Iris pigment epithelial cell (primary cell): Measurements from ENCODE around the gene FYCO1.

Experiments
- DNase-seq: peaks from one replicate; pipeline ENCODE4 v3.0.0-alpha.2; 2011; ENCODE audit warnings: low read depth

FYCO1 gene

DNA sequence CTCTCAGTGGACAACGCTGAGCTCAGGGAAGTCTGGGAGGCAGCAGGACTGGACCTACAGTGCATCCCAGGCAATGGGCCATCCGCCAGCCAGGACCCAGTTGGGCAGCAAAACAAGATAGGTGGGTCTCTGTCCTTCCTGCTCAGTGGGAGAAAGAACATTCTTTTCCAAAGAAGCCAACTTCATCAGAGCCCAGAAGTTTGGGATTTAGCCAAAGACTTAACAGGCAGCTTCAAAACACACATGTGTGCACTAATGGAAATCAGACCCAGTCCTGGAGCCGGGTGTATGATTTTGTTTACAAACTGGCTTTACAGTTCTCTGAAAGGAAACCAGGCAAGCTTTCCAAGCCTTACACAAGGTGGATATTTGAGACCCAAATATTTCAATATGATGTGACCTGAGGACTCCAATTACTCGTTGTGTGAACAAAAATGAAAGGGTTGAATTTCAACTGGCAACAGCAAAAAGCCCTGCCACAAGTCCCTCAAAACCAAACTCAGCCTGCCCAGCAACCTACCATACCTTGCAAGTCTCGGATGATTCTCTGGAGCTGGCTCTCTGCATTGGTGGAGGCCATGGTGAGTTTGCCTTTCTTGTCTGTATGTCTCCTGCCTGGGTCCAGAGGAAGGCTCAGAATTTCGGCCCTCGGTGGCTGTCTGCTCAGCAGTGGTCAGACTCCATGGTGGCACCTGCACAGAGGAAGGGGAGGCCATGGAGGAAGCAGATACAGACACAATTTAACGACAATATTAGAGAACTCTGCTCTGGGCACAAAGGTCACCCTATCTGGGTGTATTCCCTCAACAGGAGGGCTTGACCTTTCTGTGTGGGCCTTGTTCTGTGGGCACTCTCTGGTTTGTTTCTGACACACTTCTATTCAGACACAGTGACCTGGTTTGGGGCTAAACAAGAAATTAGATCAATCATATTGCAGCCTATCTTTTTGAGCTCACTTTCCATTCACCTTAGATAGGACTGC, 11.0 kb downstream of the FYCO1 start:
- peak; percentile 75 for DNase-seq

DNA sequence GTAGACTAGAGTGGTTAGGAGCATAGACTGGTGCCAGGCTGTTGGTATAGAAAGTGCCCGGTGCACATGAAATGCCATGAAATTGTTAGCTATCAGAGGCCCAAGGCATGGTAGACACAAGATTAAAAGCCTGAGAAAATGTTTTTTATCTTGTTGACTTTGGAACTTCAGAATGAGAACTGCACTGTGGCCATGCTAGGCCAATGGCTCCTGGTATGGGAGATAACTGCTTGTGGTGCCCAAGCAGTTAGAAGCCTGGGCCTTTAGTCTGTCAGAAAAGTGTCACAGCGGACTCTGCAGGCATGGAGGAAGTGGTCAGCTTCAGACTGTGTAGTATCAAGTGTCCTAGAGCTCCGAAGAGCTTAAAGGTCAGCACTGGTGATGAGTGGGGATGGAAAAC, 11.9 kb downstream of the FYCO1 start:
- no peak for DNase-seq

- peak; percentile 78 for DNase-seq
These were observed 14.1 kb downstream of the FYCO1 start for GRCh38 chr3:45981346-45982074.

DNA sequence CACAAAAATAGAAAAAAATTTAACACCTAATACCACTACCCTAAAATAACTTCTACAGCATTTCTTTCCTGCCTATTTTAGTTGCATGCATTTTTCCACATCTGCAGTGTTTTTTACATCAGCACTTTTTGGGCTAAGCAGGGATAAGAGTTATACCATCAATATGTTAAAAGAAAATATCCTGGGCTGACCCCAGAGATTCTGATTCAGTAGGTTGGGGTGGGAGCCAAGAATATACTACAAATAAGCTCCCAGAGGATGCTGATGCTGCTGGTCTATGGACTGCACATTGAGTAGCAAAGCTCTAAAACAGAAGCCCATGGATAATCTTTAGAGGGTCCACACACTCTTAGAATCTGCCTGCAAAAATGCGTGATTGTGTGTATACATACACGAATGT, 14.8 kb downstream of the FYCO1 start:
- peak; percentile 21 for DNase-seq

DNA sequence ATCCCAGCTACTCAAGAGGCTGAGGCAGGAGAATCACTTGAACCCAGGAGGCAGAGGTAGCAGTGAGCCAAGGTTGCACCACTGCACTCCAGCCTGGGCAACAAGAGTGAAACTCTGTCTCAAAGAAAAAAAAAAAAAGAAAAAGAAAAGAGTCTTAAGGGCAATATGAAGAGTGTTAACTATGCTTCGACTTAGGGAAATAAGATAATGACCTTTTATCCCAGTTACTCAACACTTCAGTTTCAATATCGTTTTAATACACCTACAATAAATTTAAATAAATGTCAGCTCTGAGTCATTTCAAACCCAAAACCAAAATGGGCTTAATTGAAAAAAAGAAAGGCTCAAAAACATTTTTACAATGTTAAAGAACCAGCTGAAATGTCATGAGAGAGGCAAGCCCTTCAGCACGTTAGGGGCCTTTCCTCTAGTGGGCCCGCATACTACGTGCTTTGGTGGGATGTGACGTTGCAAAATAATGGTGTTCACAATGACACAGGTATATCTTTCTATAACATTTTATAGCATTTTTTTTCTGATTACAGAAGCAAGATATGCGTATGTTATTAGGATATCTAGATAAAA, 15.3 kb downstream of the FYCO1 start:
- no peak for DNase-seq

GRCh38 chr3:45979378-45979777, 16.2 kb downstream of the FYCO1 start:
- DNase-seq, result no peak

- DNase-seq, result no peak
These were observed 17.4 kb downstream of the FYCO1 start for GRCh38 chr3:45978006-45978761.

DNA sequence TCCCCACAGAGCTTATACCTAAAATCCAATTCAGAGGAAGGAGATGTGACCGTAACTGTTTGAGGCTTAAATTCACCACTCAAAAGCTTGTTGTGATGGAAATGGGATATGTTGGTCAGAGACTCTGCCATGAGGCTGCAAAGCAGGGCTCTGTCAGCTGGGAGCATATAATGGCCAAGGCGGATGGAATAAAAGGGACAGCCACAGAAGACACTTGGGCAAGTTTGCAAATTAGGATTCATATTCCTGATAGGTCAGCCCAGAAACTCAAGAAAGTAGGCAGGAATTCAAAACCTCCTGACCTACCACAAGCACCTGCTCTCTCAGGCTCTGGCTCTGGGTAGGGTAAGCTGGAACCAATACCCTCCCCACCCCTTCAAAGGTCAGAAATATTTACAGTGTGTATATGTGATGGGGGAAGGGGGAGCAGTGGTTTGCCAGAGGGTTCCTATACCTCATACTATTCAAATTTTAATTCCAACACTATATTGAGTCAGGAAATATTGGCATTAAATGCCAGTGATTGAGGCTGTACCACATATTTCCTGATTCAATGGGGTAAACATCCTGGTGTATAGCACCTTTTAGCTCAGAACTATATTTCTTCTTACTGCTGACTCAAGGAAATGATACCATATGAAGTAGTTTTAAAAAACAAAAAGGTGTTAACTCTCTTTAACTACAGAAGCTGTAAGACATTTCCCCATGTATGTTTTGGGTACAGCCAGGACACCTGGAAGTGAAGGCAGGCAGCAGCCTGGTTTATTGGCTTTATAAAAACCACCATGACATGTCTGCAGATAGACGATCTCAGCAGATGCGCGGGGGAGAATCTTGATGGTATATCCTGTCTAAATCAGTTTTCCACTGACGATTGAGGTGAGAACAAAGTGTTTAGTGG, 19.2 kb downstream of the FYCO1 start:
- DNase-seq, result no peak

DNA sequence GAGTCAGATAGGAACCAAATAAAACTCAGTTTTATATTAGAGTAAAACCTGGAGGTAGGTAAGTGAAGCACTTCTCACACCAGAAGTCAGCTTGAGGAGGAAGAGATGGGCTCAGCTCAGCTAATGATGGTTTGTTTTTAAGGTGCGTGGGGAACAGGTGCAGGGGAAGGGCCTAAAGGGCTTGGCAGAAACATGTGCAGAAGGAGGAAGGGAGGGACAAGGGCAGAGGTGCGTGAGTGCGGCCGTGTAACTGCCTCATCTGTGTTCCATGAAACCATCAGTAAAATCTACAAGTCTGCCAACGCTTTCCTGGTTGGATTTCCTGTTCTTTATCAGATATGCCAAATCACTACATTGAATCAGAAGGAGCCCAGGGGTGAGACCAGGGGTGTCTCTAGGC, 19.9 kb downstream of the FYCO1 start:
- no peak for DNase-seq

DNA sequence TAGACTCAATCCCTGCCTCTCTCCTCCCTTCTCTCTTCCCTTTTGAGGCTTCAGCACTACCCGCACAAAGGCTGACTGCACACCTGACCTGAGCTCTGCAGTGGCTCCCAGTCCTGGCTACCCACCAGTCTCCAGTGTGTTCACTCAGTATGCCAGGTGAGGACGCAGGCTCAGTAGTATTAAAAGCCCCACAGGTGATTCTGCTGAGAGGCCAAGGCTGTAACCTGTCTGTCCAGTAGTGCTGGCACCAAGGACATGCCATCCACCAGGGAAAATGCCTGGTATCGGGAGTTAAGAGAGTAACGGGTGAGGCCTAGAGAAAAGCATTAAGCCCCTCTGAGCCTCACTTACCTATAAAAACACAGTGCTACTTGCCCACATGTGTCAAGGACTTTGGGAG, 20.9 kb downstream of the FYCO1 start:
- DNase-seq, result no peak

- peak; percentile 97 for DNase-seq
These were observed 22.9 kb downstream of the FYCO1 start for GRCh38 chr3:45972534-45973402.

- DNase-seq, result no peak
These were observed 25.7 kb downstream of the FYCO1 start for GRCh38 chr3:45969953-45970352.

GRCh38 chr3:45969116-45969515, 26.5 kb downstream of the FYCO1 start:
- DNase-seq, result no peak

DNA sequence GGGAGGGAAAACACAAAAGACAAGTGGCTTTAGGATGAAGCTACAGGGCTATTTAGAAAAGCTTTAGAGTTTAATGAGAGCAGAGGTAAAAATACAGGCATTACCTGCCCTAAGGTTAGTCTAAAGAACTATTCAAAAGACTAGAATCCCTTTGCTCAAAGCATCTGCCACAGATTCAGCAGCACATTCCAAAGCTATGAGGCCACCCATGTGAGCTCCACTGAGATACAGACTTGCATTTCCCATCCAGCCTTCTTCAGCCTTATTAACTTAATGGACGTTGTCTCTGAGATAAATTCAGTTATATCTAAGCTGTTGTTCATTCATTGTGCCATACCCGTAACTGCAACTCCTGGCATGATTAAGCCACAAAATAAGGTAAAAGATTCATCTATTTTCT, 26.9 kb downstream of the FYCO1 start:
- peak; percentile 80 for DNase-seq

GRCh38 chr3:45968149-45968548, 27.5 kb downstream of the FYCO1 start:
- no peak for DNase-seq

- no peak for DNase-seq
These were observed 27.9 kb downstream of the FYCO1 start for GRCh38 chr3:45967724-45968123.

GRCh38 chr3:45966950-45967640, 28.5 kb downstream of the FYCO1 start:
- DNase-seq, result no peak

GRCh38 chr3:45966371-45966791, 29.2 kb downstream of the FYCO1 start:
- no peak for DNase-seq

- no peak for DNase-seq
These were observed 30.0 kb downstream of the FYCO1 start for GRCh38 chr3:45965653-45966052.
